ENCODE results near the gene NT5DC2.

Gene NT5DC2

DNA sequence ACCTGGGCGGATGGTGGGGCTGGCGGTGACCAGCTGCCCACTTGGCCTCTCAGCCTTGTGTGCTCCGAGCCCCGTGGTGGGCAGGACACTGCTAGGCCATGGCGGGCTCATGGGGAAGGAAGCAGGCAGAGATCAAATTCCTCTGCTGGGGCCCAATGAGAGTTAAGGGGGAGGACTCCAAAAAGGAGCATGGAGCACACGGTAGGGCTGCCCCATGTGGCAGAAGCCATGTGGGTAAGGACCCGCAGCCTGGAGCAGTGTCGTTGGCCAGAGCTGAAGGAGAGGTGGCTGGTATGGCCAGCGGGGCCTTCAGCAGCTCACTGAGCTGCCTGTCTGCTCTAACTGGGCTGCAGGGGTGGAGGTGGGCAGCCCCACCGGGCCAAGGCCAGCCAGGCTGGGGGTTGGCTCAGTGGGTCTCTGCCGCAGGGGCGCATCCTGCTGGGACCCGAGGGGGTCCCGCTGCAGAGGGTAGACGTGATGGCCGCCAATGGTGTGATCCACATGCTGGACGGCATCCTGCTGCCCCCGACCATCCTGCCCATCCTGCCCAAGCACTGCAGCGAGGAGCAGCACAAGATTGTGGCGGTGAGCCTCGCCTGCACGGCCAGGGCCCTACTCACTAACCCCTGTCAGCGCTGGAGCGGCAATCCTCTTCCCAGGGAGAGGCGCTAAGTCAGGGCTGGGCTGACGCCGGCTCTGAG is 27.2 kb downstream of the NT5DC2 start:
- no peak for DNase-seq

DNA sequence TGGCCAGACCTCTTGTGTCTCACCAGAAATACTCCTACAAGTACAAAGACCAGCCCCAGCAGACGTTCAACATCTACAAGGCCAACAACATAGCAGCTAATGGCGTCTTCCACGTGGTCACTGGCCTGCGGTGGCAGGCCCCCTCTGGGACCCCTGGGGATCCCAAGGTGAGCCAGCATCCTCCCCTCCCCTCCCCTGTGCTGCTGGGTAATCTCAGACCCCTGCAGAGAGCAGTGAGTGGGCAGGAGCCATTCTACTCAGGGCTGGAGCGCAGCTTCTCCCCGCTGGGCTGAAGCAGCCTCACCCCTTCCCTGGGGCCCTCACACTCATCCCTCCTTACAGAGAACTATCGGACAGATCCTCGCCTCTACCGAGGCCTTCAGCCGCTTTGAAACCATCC is 28.7 kb downstream of the NT5DC2 start:
- no peak for DNase-seq

DNA sequence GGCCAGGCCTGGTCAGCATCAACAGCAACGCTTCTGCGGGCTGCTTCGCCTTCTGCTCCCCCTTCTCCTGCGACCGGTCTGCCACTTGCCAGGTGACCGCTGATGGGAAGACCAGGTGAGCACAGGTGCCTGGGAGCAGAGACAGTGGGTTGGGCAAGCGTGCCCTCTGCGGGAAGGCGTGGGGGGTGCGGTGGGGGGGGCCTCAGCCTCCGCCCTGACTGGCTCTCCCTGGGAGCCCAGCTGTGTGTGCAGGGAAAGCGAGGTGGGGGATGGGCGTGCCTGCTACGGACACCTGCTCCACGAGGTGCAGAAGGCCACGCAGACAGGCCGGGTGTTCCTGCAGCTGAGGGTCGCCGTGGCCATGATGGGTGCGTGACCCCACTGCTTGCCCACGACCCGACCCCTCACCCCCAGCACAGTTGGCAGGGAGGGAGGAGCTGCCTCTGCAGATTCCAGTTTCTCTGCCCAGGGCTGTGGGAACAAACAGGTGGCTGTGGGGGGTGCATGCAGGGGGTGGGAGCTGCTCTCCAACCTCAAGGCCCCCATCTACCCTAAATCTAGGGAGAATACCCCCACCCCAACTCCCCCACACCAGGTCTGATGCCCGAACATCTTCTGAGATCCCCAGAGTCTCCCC is 29.8 kb downstream of the NT5DC2 start:
- no peak for DNase-seq

DNA sequence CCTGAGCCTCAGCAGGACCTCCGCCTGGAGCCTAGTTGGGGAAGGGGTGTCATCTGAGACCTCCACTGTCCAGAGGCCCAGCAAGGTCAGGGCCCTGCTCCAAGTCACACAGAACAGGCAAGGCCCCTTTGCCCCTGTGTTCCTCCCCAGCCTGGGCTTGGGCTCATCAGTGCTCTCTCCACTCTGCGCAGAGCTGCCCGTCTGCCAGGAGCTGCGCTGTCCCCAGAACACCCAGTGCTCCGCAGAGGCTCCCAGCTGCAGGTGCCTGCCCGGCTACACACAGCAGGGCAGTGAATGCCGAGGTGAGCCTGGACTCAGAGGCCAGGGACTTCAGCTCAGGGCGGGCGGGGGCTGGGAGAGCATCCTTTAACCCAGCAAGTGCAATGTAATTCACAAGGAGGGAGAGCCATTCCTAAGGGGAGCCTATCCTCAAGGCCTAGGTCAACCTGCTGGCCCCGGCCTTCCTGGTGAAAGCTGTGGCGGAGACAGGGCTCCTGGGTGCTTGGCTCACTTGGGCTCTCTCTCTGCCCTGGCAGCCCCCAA is 30.8 kb downstream of the NT5DC2 start:
- DNase-seq, result no peak

DNA sequence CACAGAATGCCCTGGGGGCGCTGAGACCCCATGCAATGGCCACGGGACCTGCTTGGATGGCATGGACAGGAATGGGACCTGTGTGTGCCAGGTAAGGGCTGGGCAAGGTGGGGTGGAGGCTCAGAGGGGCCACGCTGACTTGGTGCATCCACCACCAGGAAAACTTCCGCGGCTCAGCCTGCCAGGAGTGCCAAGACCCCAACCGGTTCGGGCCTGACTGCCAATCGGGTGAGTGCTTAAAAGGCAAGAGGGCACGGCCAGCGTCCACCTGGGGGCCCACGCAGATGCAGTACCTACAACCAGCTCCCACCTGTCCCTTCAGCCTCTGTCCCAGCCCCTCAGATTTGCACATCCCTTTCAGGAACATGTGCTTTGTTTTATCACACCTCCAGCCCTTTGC is 31.7 kb downstream of the NT5DC2 start:
- DNase-seq, result no peak

DNA sequence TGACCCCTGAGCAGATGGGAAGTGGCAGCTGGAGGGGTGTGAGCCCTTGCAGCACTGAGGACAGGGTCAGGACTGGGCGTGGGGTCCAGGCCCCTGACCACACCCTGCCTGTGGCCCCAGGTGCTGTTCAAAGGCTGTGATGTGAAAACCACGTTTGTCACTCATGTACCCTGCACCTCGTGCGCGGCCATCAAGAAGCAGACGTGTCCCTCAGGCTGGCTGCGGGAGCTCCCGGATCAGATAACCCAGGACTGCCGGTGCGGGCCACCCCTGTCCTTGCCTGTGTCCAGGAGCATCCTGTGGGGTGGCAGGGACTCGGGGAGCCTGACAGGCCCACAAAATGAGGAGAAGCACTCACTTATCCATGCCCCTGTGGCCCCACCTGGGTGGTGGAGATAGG is 32.6 kb downstream of the NT5DC2 start:
- no peak for DNase-seq

DNA sequence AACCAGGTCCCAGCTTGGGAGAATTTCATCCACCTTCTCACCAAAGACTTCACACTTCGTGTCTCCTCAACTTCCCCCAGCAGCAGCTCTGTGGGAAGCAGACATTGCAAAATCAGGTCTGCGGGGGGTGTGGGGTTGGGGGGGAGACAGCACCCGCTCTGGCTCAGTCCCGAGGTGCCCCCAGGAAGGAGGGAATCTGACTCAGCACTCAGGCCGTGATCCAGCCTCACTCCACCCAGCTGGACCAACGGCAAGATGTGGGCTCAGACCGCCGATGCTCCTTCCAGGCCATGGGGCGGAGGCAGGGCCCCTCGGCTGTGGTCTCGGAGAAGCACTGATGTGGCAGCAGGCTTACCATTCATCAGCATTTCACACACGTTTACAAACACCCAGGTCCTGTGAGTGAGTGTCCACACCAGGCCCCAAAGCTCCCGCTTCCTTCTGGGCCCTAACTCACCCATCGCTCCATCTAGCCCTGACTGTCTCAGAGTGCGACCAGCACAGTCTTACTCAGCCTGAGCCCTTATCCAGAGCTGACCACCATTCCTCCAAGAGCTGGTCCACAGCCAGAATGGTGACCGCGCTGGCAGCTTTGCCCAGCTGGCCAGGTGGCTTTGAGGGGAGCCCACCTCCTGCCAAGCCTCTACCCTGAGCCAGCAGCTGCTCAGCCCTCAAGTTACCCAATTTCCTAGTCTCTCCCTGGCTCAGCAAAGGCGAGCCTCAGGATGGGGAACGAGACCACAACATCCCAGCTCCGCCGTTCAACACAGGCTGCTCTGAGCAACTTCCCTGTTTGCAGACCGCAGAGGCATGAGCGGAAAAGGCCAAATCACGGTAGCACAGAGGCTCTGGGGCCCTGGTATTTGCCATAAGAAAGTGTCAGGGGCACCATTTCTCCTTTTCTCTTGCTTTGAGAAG is 35.3 kb downstream of the NT5DC2 start:
- DNase-seq, result no peak

DNA sequence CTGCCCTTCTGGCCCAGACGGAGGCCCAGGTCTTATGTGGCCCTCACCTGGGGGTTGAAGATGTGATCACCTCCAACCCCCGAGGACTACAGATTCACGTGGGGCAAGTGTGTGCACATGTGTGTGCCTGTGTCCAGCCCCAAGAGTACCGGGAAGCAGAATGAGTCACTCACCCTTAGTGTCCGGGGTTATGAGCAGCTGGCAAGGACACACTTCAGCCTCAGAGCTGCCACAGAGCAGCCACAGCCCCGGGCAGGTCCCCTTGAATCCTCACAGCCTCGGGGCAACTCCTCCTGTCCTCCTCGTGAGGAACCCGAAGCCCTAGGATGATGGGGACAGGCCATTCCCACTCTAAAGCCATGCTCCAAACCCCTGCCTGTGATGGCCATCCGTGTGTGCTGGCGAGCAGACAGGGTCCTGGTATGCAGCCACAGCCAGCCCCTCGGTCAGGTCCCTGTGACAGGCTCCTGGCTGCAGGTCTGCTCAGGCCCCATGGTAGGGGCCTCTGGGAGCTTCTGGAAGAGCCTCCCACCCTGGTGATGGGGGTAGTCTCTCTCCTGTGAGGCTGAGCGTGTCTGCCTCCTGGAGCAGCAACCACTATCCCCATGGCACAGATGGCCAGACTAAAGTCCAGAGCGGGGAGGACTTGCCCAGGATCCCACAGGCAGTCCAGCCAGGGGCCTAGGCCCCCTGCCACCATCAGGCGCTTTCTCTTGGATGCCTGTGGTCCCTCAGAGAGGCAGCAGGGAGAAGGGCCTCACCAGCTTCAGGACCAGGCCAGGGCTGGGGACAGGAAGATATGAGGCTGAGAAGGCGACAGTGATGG is 37.7 kb downstream of the NT5DC2 start:
- no peak for DNase-seq

DNA sequence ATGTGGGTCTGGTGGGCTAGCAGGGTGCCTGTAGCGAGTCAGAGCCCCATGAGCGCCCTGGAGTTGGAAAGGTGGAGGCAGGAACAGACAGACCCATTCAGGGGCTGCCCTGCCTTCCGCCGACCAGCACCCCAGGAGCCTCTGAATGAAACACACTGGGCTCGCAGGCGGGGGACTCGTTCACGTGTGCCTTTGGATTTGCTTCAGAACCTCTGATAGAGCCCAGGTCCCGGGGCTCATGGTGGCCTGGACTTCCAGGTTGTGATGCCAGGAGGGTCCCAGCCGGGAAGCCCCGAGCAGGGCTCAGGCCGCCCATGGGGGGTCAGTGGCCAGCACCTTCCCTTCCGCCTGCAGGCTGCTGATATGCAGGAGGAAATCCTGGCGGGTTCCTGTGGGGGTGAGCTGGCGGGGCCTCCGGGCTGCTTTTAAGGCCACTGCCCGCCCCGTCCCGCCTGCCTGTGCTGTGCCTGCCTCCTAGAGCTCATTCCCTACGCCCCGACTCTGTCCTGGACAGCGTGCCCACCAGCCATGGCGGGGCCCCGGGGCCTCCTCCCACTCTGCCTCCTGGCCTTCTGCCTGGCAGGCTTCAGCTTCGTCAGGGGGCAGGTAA is 38.7 kb downstream of the NT5DC2 start, which contains the start of gene STAB1:
STAB1 (plus strand) TSS at position 453 of the 610 bp plus-strand sequence; CDS start at position 529, 76 bp downstream.
- no peak for DNase-seq

DNA sequence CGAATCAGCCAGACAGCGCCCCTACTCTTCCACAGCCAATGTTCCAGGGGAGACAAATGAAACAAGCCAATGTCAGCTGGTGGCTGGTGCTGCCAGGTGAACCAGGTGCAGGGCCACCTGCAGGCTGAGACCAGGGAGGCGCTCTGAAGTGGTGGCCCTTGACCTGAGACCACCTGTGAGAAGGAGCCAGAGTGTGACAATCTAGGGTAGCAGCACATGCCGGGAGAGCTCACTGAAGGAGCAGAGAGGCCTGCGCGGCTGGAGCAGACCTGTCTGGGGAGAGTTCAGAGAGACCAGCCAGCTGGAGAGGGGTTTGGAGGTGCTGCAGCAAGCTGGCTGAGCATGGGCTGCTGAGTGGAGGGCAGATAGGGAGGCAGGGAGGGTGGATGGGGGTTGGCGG is 39.2 kb downstream of the NT5DC2 start:
- no peak for DNase-seq

DNA sequence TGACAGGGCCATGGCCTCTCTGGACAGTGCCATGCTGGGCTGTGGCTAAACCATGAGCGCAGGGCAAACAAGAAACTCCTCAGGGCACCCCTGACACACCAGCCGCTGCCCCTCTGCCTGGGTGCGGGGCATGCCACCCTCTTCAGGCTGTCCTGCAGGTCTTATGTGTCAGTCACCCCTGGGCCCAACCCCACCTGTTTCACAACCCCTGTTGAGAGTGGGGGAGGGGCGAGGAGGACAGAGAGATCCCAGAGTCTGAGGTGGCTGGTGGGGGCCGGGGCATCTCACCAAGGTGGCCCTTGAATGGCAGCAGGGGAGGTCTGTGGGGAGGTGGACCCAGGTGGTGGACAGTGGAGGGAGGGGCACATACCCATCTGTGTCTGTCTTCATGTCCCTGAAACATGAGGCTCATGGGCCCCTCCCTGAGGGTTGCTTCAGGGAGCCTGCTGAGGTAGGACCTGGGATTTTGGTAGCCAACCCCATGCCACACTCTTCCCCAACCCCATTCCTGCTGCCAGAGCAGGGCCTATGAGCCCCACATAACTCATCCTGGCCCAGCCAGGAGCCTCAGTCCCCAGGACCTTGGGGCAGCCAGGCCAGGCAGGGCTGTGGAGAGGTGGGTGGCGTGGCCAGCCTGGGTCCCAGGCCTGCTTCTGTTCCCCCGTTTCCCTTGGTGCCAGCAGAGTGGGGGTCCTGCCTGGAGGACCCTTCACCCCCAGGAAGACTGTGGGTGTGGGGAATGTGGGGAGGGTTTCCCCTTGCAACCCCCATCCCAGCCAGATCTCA is 40.2 kb downstream of the NT5DC2 start:
- DNase-seq, result no peak

DNA sequence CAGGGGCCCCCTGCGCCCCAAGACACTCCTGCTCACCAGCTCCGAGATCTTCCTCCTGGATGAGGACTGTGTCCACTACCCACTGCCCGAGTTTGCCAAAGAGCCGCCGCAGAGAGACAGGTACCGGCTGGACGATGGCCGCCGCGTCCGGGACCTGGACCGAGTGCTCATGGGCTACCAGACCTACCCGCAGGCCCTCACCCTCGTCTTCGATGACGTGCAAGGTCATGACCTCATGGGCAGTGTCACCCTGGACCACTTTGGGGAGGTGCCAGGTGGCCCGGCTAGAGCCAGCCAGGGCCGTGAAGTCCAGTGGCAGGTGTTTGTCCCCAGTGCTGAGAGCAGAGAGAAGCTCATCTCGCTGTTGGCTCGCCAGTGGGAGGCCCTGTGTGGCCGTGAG is 41.6 kb downstream of the NT5DC2 start:
- no peak for DNase-seq

DNA sequence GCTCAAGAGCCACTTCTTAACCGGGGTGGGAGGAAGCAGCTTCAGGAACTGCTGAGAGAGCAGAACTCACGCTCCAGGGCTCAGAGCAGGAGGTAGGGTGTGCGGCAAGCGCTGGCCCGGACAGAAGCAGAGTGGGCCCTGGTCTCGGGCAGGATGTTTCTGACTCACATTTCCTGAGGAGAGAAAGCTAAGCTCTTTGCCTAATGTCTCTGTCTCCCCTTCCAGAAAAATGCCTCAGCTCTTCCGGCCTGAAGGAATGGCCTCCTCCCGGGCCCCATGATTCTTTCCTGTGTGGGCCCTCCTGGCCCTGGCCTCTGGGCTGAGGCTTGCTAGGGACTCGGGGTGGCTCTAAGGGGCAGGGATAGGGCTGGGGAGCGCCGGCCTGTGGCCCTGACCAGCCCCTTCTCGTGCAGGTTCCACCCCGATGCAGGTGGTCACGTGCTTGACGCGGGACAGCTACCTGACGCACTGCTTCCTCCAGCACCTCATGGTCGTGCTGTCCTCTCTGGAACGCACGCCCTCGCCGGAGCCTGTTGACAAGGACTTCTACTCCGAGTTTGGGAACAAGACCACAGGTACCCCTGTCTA is 42.6 kb downstream of the NT5DC2 start:
- DNase-seq, result no peak

DNA sequence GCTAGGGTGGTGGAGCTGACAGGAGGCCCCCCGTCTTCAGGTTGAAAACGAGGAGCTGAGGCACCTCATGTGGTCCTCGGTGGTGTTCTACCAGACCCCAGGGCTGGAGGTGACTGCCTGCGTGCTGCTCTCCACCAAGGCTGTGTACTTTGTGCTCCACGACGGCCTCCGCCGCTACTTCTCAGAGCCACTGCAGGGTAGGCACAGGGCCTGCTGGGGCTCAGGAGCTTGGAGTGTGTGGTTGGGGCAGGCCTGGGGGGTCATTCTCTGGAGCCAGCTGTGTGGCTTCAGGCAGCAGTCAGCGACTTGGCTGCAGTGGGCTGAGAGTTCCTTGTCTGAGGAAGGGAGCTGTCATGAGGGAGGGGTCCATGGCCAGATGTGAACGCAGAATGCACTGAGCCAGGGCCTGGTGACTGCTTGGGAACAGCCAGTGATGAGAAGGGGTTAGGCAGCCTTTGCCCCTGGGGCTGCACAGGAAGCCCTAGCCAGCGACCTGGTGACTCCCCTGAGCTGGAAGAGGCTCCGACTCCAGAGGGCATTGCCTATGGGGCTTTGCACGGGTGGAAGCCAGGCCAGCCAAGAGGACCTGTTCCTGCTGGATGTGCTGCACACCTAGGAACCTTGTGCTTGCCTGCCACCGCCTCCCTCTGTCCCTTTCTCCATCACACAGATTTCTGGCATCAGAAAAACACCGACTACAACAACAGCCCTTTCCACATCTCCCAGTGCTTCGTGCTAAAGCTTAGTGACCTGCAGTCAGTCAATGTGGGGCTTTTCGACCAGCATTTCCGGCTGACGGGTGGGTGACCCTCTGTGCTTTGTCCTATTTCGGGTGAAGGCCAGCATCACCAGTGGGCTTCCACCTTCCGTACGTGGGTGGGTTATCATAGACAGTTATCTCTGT is 43.4 kb downstream of the NT5DC2 start:
- no peak for DNase-seq

DNA sequence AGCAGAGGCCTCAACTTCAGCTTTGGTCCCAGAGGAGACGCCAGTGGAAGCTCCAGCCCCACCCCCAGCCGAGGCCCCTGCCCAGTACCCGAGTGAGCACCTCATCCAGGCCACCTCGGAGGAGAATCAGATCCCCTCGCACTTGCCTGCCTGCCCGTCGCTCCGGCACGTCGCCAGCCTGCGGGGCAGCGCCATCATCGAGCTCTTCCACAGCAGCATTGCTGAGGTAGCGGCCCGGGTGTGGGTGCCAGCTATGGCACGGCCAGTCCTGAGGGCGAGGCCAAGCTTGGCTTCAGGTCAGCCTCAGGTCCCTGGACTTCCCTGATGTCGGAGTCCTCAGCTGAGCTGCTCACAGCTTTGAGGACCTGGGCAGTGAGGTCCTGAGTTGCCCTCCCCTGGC is 44.2 kb downstream of the NT5DC2 start:
- no peak for DNase-seq

DNA sequence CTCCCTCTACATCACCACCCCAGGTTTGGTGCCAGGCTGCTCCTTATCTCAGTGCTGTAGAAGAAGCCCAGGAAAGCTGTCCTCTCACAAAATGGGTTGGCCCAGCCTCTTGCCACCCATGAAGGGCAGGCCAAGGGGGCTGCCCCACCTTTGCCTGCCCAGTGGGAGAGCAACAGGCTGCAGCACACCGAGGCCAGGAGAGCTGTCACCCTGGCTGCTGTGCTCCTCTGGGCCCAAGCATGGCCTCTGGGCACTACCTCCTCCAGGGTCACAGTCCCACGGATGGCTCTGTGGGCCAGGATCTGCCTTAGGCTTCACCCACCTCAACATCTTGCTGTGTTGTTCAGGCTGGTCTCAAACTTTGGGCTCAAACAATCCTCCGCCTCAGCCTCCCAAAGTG is 44.9 kb downstream of the NT5DC2 start:
- no peak for DNase-seq

DNA sequence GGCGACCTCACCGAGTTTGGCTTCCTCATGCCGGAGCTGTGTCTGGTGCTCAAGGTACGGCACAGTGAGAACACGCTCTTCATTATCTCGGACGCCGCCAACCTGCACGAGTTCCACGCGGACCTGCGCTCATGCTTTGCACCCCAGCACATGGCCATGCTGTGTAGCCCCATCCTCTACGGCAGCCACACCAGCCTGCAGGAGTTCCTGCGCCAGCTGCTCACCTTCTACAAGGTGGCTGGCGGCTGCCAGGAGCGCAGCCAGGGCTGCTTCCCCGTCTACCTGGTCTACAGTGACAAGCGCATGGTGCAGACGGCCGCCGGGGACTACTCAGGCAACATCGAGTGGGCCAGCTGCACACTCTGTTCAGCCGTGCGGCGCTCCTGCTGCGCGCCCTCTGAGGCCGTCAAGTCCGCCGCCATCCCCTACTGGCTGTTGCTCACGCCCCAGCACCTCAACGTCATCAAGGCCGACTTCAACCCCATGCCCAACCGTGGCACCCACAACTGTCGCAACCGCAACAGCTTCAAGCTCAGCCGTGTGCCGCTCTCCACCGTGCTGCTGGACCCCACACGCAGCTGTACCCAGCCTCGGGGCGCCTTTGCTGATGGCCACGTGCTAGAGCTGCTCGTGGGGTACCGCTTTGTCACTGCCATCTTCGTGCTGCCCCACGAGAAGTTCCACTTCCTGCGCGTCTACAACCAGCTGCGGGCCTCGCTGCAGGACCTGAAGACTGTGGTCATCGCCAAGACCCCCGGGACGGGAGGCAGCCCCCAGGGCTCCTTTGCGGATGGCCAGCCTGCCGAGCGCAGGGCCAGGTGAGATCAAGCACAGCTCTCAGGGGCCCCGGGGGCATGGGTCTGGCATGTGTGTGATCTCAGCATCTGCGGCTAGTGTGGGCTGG is 45.6 kb downstream of the NT5DC2 start:
- no peak for DNase-seq

DNA sequence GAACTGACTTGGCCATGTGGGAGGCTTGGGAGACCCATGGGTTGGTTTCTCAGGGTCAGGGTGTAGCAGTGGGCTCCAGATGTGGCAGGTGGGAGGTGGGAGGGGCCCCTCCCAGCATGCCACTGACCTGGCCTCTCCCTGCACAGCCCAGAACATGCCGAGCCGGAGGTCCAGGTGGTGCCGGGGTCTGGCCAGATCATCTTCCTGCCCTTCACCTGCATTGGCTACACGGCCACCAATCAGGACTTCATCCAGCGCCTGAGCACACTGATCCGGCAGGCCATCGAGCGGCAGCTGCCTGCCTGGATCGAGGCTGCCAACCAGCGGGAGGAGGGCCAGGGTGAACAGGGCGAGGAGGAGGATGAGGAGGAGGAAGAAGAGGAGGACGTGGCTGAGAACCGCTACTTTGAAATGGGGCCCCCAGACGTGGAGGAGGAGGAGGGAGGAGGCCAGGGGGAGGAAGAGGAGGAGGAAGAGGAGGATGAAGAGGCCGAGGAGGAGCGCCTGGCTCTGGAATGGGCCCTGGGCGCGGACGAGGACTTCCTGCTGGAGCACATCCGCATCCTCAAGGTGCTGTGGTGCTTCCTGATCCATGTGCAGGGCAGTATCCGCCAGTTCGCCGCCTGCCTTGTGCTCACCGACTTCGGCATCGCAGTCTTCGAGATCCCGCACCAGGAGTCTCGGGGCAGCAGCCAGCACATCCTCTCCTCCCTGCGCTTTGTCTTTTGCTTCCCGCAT is 46.4 kb downstream of the NT5DC2 start:
- DNase-seq, result no peak

Data from activated CD4-positive, alpha-beta T cell treated with anti-CD3 and anti-CD28 coated beads, Interleukin-2, amount 50 U/mL, for 16 hours (primary cell).